ENCODE results near the gene IQGAP3. TPM values are rescaled to one million over a fixed set of nuclear protein-coding genes. Genes with fewer than 3 reads are reported as not detected.

Gene IQGAP3
- total and polyA plus RNA-seq, 2 of the 4 experiments (the other 2 are of a cell fraction), result 12.5 to 13.6 TPM

GRCh38 chr1:156504821-156505678 lies 67.3 kb downstream of the IQGAP3 start:
- H3K27me3 ChIP-seq (ENCODE audit: control insufficient read depth, insufficient read depth, low read length), result no peaks in the 10 kb centered on the region
- no peaks in the 10 kb centered on the region for H3K9me3 ChIP-seq (ENCODE audit: control insufficient read depth, insufficient read depth, low read length)
- peak overlapping the region; percentile 100 for H4K91ac ChIP-seq (ENCODE audit: insufficient read depth, low read depth, low read length)
- H3K56ac ChIP-seq (ENCODE audit: extremely low read depth, insufficient read depth, low read length), result peak overlapping the region; percentile 98
- H3K4me1 ChIP-seq (ENCODE audit: control insufficient read depth, insufficient read depth, low read length), result peaks cover 46% of the 10 kb centered on the region
- peak; percentile 25 for ATAC-seq (ENCODE audit: low read depth)
- H2AK9ac ChIP-seq (replicated peaks; ENCODE audit: low read depth, low read length, poor library complexity), result peak overlapping the region; percentile 98
- no peak; the same call in 1 of the 2 replicates for TF ChIP-seq CEBPB (IDR thresholded peaks at IDR 0.05; ENCODE audit: low read depth, low read length)
- TF ChIP-seq FOS (IDR thresholded peaks at IDR 0.05; ENCODE audit: low read depth, low read length), result peak; percentile 26; the same call in 1 of the 2 replicates
- 0 out of 2 replicates have a peak, but pooled peaks have one; percentile 16 for TF ChIP-seq SMC3 (IDR thresholded peaks at IDR 0.05; ENCODE audit: low read depth, low read length)
- no peak for TF ChIP-seq NFE2L2 (IDR thresholded peaks at IDR 0.05; ENCODE audit: low read depth, low read length)
- peak; percentile 74 for TF ChIP-seq POLR2A (IDR thresholded peaks at IDR 0.05; ENCODE audit: low read depth, low read length)
- peak; percentile 72; the same call in 1 of the 2 replicates for TF ChIP-seq CHD1 (IDR thresholded peaks at IDR 0.05; ENCODE audit: low read depth, low read length)
- peak; percentile 91 for TF ChIP-seq BHLHE40 (IDR thresholded peaks at IDR 0.05; ENCODE audit: low read depth, low read length)
- peak; percentile 95 for TF ChIP-seq MAZ (IDR thresholded peaks at IDR 0.05; ENCODE audit: borderline replicate concordance, low read depth, low read length)
- TF ChIP-seq USF2 (IDR thresholded peaks at IDR 0.05; ENCODE audit: low read depth, low read length), result peak; percentile 90
- TF ChIP-seq MAFK (IDR thresholded peaks at IDR 0.05; ENCODE audit: low read depth, low read length), result peak; percentile 56
- TF ChIP-seq MXI1 (IDR thresholded peaks at IDR 0.05; ENCODE audit: borderline replicate concordance, low read depth, low read length), result peak; percentile 19; the same call in 1 of the 2 replicates
- TF ChIP-seq RFX5 (IDR thresholded peaks at IDR 0.05; ENCODE audit: low read depth, low read length), result no peak
- peak; percentile 6; the same call in 1 of the 2 replicates for TF ChIP-seq RAD21 (IDR thresholded peaks at IDR 0.05; ENCODE audit: low read length)
- no peak for TF ChIP-seq ELK1 (IDR thresholded peaks at IDR 0.05; ENCODE audit: borderline replicate concordance, low read depth, low read length)
- H3K4ac ChIP-seq (ENCODE audit: low read depth, low read length), result peak overlapping the region; percentile 99
- H3K18ac ChIP-seq (ENCODE audit: low read depth, low read length), result peak overlapping the region; percentile 97
- no peaks in the 10 kb centered on the region for H3K36me3 ChIP-seq (ENCODE audit: control insufficient read depth, insufficient read depth, low read length)
- peak overlapping the region; percentile 99 for H2AFZ ChIP-seq (replicated peaks; ENCODE audit: low read length, poor library complexity)
- peak overlapping the region; percentile 100 for H2AK5ac ChIP-seq (ENCODE audit: low read depth, low read length)
- BruUV-seq (replicated peaks), result no TSS peak
- intact Hi-C loops (cut with micrococcal nuclease) (loop anchor here (10.0 kb wide), 1 partner anchor 220 kb away; the partner anchor contains the start of genes ISG20L2 and METTL25B), in situ Hi-C loops (cut with MboI; ENCODE audit: low sequenced_read_pairs) (no loop called here), dilution Hi-C loops (cut with HindIII; ENCODE audit: low sequenced_read_pairs, unreplicated experiment) (no loop called here)
- H4K20me1 ChIP-seq (ENCODE audit: insufficient read depth, low read length), result peaks cover 4% of the 10 kb centered on the region; the same call in 1 of the 2 replicates
- H2BK20ac ChIP-seq (ENCODE audit: low read depth, low read length), result peak overlapping the region; percentile 100
- H4K8ac ChIP-seq (ENCODE audit: low read depth in 2 of 2, low read length in 2 of 2), result peak overlapping the region; percentile 91 to 97
- 0% methylated on average over 25 of the region's 45 CpGs; no CpG with 5 or more reads in 1 of the 2 experiments for WGBS, 2 experiments (ENCODE audit: extremely low coverage in 2 of 2, insufficient read length in 1 of 2)
- peak overlapping the region; percentile 99 for H3K23ac ChIP-seq (ENCODE audit: low read depth, low read length)
- peak overlapping the region; percentile 39 for H3K4me3 ChIP-seq (ENCODE audit: insufficient read depth, low read depth, low read length)
- H3K9ac ChIP-seq (ENCODE audit: low read depth, low read length), result peak overlapping the region; percentile 77
- peaks cover 9 to 42% of the 10 kb centered on the region in 2 experiments; a peak in 3 of 4 replicates for H3K79me1 ChIP-seq (ENCODE audit: low read depth in 1 of 2, low read length in 2 of 2)
- peak overlapping the region; percentile 92 for H3K27ac ChIP-seq (ENCODE audit: insufficient read depth, low read length)
- H3K4me2 ChIP-seq (ENCODE audit: low read depth, low read length), result peak overlapping the region; percentile 81
- H2BK120ac ChIP-seq (ENCODE audit: low read depth, low read length), result peak overlapping the region; percentile 100
- H4K5ac ChIP-seq (ENCODE audit: low read depth, low read length), result peak overlapping the region; percentile 88
- DNase-seq, result peak; percentile 99
- POLR2A ChIA-PET (ENCODE audit: unreplicated experiment), result no interaction called here
- H2BK15ac ChIP-seq (ENCODE audit: low read depth, low read length), result peak overlapping the region; percentile 100
- H3K14ac ChIP-seq (replicated peaks; ENCODE audit: low read depth, low read length), result peak overlapping the region; percentile 99
- H2BK5ac ChIP-seq (ENCODE audit: low read depth, low read length, poor library complexity, severe bottlenecking), result peak overlapping the region; percentile 100
- CTCF ChIA-PET, result interaction anchor here (1.0 to 1.7 kb wide), 3 partner anchors 10 to 24 kb away, joined by 3 to 6 read pairs (median 4); no protein-coding TSS in a partner anchor
- H3K9me1 ChIP-seq (ENCODE audit: insufficient read depth, low read length), result peaks cover 39% of the 10 kb centered on the region
